Stimulated activated CD4-positive, alpha-beta T cell treated with anti-CD3 and anti-CD28 coated beads, Interleukin-1b, Interleukin-23, amount 100 ng/mL, for 1 hour (primary cell): ENCODE data around the gene ZIC2.
"Not testable (repeated sequence)": the region's sequence is repeated elsewhere in the genome, so short reads cannot be mapped to it uniquely, and the experiment has no call there.

Source experiments
- DNase-seq, 2 donors: peaks; one replicate each; pipeline ENCODE4 v3.0.0-alpha.2; 2020; ENCODE audit warnings: low read depth in 2 of 2

ZIC2 gene

GRCh38 chr13:100014621-100015020, 33.0 kb downstream of the ZIC2 start:
- DNase-seq, result no peak

- DNase-seq, result no peak
These were observed 38.3 kb downstream of the ZIC2 start for GRCh38 chr13:100019780-100020356.

- no peak for DNase-seq
These were observed 41.2 kb downstream of the ZIC2 start for GRCh38 chr13:100022798-100023197.

- DNase-seq, result no peak
These were observed 42.4 kb downstream of the ZIC2 start for GRCh38 chr13:100024023-100024422.

- DNase-seq, result no peak
These were observed 48.3 kb downstream of the ZIC2 start for GRCh38 chr13:100029933-100030332.

GRCh38 chr13:100032642-100033041, 51.1 kb downstream of the ZIC2 start:
- DNase-seq, result not testable (repeated sequence)

- no peak for DNase-seq
These were observed 54.4 kb downstream of the ZIC2 start for GRCh38 chr13:100035936-100036335.
